Brain pericyte (primary cell): ENCODE data around the gene TMEM53.

ENCODE experiments used
- DNase-seq: peaks from one replicate; pipeline ENCODE4 v3.0.0-alpha.2; 2012; ENCODE audit warnings: low read depth, low spot score

Gene TMEM53

DNA sequence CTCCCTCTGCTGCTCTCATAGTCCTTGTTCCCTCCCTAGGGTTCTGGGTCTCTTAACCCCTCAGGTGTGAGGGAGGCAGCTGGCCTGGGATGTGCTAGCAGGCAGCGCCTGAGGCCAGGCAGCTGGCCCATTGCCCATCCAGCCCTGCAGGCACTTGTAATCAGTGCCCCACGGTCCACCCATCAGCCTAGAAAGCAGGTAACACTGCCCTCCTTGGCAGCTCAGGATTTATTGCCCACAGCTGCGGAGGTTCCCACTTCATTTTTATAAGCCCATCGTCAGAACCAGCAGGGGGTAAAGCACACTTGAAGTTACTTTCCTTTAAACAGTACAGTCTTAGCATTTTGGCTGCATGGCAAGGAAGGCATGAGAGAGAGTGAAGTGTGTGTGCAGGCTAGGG is 70.6 kb downstream of the TMEM53 start:
- DNase-seq = no peak
